ENCODE measurements around the gene BABAM2. TPM values are rescaled to one million over a fixed set of nuclear protein-coding genes. Genes with fewer than 3 reads are reported as not detected.
A peak's percentile ranks its signal among the peaks of the same experiment; 100 is the strongest.
"Not testable (repeated sequence)": the region's sequence is repeated elsewhere in the genome, so short reads cannot be mapped to it uniquely, and the experiment has no call there.

The BABAM2 gene
- polyA plus RNA-seq, 3 donors from 2014 or later: 52.4 to 89.2 (median 74.1) TPM

DNA sequence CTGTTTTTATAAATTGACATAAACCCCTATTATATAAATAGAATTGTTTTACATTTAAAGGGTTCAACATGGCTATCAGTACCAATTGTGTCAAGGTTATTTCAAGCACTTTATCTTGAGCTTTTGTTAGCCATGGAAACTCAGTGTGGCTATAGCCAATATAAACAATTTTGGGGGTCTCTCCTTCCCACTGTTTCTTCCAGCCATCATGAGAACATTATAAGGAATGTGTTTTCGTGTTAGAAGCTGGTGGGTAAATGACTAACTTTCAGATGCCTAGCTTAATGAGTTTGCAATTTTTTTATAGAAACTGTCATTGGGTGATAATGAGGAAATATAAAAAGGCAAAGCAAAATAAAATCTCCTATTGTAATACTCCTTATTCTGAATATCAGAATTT lies 348.7 kb downstream of the BABAM2 start:
- no peak overlapping the region for H3K27ac Mint-ChIP-seq
- H3K9me3 Mint-ChIP-seq: no peaks in the 10 kb centered on the region
- peaks cover 15 to 27% (median 16%) of the 10 kb centered on the region in 3 donors for H3K36me3 Mint-ChIP-seq
- no peak for DNase-seq
- peaks cover 0 to 3% (median 0%) of the 10 kb centered on the region in 3 donors for H3K27me3 Mint-ChIP-seq (ENCODE audit: low read depth in 3 of 3)
- no peak overlapping the region for H3K4me3 Mint-ChIP-seq
- no peaks in the 10 kb centered on the region for H3K4me1 Mint-ChIP-seq

GRCh38 chr2:28240937-28241336 lies 350.4 kb downstream of the BABAM2 start:
- H3K9me3 Mint-ChIP-seq: no peaks in the 10 kb centered on the region
- no peak for DNase-seq
- no peaks in the 10 kb centered on the region for H3K4me1 Mint-ChIP-seq
- H3K27me3 Mint-ChIP-seq (ENCODE audit: low read depth in 3 of 3): peaks cover 0 to 3% (median 0%) of the 10 kb centered on the region in 3 donors
- no peak overlapping the region for H3K4me3 Mint-ChIP-seq
- no peak overlapping the region for H3K27ac Mint-ChIP-seq
- H3K36me3 Mint-ChIP-seq: peaks cover 15 to 40% (median 24%) of the 10 kb centered on the region in 3 donors

GRCh38 chr2:28247290-28247689 lies 356.8 kb downstream of the BABAM2 start:
- no peaks in the 10 kb centered on the region for H3K9me3 Mint-ChIP-seq
- peak overlapping the region in 3 of 6 donors; percentile 36 to 52 (median 36) for H3K27ac Mint-ChIP-seq
- peaks cover 4 to 15% (median 8%) of the 10 kb centered on the region in 3 donors for H3K36me3 Mint-ChIP-seq
- peaks cover 0 to 2% (median 0%) of the 10 kb centered on the region in 3 donors for H3K27me3 Mint-ChIP-seq (ENCODE audit: low read depth in 3 of 3)
- DNase-seq: no peak
- peaks cover 20 to 25% of the 10 kb centered on the region in 2 donors for H3K4me1 Mint-ChIP-seq
- no peak overlapping the region for H3K4me3 Mint-ChIP-seq

DNA sequence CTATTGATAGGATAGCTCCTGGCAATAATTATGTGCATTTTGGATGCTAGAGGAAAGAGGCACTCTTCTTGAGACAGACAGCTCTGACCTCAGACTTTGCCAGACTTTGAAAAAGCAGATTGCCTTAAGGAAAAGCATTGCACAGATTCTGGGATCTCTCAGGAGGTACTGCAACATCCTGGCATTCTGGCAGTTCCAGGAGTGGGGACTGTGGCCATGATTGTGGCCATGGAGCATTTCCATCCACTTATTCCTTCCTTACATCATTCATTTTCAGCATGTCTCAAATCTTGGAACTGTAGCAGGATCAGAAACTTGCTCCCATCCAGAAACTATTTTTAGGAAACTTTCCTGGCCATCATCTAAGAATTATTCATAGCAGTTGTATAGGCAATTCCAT lies 357.2 kb downstream of the BABAM2 start:
- Mint-ChIP-seq H3K9me3 (no peaks in the 10 kb centered on the region), H3K4me1 (peaks cover 25 to 30% of the 10 kb centered on the region in 2 donors), H3K27me3 (ENCODE audit: low read depth in 3 of 3) (peaks cover 0 to 2% (median 0%) of the 10 kb centered on the region in 3 donors), H3K4me3 (no peak overlapping the region), H3K27ac (peak overlapping the region in 1 of 6 donors; percentile 7), H3K36me3 (peaks cover 4 to 14% (median 8%) of the 10 kb centered on the region in 3 donors)
- no peak for DNase-seq

DNA sequence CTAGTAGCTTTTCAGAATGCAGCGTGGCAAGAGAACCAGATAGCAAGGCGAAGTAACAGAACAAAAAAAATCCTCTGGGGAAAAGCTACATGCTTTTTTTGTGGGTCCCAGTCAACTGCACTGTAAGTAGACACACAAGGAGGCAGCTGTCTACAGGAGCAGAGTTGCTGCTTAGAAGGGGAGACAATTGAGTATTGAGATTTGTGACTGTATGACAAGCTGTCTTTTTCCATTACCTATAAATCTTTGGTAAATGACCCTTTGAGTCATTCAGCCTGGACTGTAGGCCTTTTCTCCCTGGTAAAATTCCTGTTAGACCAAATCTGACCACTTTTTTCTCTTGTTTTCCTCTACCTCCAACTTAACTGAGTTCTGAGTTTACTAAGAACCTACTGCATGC lies 358.0 kb downstream of the BABAM2 start:
- no peak overlapping the region for H3K4me3 Mint-ChIP-seq
- H3K36me3 Mint-ChIP-seq: peaks cover 4 to 14% (median 8%) of the 10 kb centered on the region in 3 donors
- DNase-seq: no peak
- H3K4me1 Mint-ChIP-seq: peaks cover 30 to 32% of the 10 kb centered on the region in 2 donors
- no peaks in the 10 kb centered on the region for H3K9me3 Mint-ChIP-seq
- peak overlapping the region in 1 of 6 donors; percentile 23 for H3K27ac Mint-ChIP-seq
- H3K27me3 Mint-ChIP-seq (ENCODE audit: low read depth in 3 of 3): peaks cover 0 to 2% (median 0%) of the 10 kb centered on the region in 3 donors

- Mint-ChIP-seq H3K27ac (peak overlapping the region in 3 of 6 donors; percentile 7 to 62 (median 9)), H3K9me3 (no peaks in the 10 kb centered on the region), H3K36me3 (peaks cover 4 to 9% (median 8%) of the 10 kb centered on the region in 3 donors), H3K4me3 (no peak overlapping the region), H3K27me3 (ENCODE audit: low read depth in 3 of 3) (peaks cover 0 to 2% (median 0%) of the 10 kb centered on the region in 3 donors), H3K4me1 (peaks cover 30 to 32% of the 10 kb centered on the region in 2 donors)
- no peak for DNase-seq
Measured at GRCh38 chr2:28250006-28250405, 359.5 kb downstream of the BABAM2 start.

DNA sequence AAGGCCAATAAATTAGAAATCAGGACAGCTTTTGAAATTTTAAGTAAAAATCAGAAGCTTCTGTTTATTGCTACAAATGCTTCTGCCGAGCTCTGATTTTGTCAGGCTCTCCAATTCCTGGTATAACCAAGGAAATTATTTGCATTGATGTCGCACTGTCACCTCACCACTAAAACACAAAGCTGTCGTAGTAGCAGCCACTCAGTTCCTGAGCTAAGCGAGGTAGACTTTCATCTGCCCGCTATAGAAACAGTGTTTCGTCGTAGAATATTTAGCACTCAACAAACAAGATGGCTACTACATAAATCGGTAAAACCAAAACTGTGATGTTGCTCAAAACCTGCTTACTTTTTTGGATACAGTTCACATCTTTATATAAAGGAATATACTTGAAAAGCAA lies 360.8 kb downstream of the BABAM2 start:
- Mint-ChIP-seq H3K36me3 (peaks cover 0 to under 1% (median 0%) of the 10 kb centered on the region in 3 donors), H3K4me3 (peak overlapping the region in 4 of 5 donors; percentile 53 to 88 (median 61)), H3K27ac (peak overlapping the region; percentile 60 to 95 (median 82)), H3K4me1 (peaks cover 29 to 32% of the 10 kb centered on the region in 2 donors), H3K9me3 (no peaks in the 10 kb centered on the region), H3K27me3 (ENCODE audit: low read depth in 3 of 3) (peaks cover 0 to 2% (median 0%) of the 10 kb centered on the region in 3 donors)
- peak in 1 of 3 donors; percentile 18 for DNase-seq

DNA sequence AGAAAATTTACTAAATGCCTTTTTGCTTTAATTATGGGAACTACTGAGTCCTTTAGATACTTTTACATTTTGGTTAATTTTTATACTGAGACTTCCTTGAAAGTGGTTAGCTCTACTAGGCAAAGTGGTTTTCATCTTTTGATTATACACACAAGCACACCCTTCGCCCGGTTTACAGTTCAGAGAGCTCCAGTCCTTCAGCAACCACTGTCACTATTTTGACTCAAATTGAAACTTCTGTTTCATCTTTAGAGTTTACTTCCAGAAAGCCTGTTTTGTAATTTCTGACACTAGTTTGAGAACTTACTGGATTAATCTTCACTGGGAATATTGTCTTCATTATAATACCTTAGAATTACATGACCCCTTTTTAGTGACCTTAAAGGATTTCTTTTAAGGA lies 361.8 kb downstream of the BABAM2 start:
- Mint-ChIP-seq H3K4me1 (peaks cover 23 to 24% of the 10 kb centered on the region in 2 donors), H3K9me3 (no peaks in the 10 kb centered on the region), H3K36me3 (peaks cover 4 to 5% (median 5%) of the 10 kb centered on the region in 3 donors), H3K27ac (peak overlapping the region; percentile 11 to 73 (median 59)), H3K4me3 (peak overlapping the region in 4 of 5 donors; percentile 3 to 69 (median 49)), H3K27me3 (ENCODE audit: low read depth in 3 of 3) (peaks cover 0 to 2% (median 0%) of the 10 kb centered on the region in 3 donors)
- DNase-seq: no peak

DNA sequence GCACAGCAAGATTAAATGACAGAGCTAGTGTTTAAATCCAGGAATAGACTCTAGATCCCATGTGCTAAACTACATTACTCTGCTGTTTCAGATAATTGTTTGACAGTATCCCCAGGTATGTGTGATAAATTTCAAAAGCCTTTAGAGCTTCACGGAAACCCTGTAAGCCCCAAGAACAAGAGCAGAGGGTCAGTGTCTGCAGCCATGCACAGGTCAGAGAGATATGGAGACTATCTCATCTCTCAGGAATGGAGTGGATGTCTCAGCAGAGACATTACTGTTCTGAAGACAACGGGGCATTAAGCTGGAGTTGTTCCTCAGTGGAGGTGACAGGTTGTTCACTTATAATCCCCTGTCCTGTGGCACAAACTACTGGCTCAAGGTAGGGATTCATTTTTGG lies 363.0 kb downstream of the BABAM2 start:
- Mint-ChIP-seq H3K36me3 (peaks cover 5 to 6% (median 5%) of the 10 kb centered on the region in 3 donors), H3K27ac (peak overlapping the region in 2 of 6 donors; percentile 2 to 3), H3K9me3 (no peaks in the 10 kb centered on the region), H3K27me3 (ENCODE audit: low read depth in 3 of 3) (no peaks in the 10 kb centered on the region), H3K4me3 (peak overlapping the region in 1 of 5 donors; percentile 5), H3K4me1 (peaks cover 22% of the 10 kb centered on the region in 2 donors)
- no peak for DNase-seq

GRCh38 chr2:28255231-28255630 lies 364.7 kb downstream of the BABAM2 start:
- not testable (repeated sequence) for H3K4me3 Mint-ChIP-seq; H3K36me3 Mint-ChIP-seq; H3K27ac Mint-ChIP-seq; DNase-seq; H3K9me3 Mint-ChIP-seq; H3K27me3 Mint-ChIP-seq (ENCODE audit: low read depth in 3 of 3)
- peaks cover 22% of the 10 kb centered on the region in 2 donors for H3K4me1 Mint-ChIP-seq

DNA sequence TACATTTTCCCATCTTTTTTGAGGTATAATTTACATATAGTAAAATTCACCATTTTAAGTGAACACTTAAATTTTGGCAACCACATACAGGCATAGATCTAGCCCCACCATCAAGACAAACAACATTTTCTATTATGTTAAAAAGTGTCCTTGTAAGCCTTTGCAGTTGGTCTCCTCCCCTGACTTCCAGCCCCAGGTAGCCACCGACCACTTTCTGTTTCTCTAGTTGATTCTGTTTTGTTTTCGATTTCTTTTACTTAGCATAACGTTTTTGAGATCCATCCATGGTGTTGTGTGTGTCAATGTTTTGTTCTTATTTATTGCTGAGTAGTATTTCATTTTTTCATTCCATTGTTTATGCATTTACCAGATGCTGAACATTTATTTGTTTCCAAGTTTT lies 366.7 kb downstream of the BABAM2 start:
- Mint-ChIP-seq H3K27me3 (ENCODE audit: low read depth in 3 of 3) (peaks cover 0 to 3% (median 0%) of the 10 kb centered on the region in 3 donors), H3K9me3 (no peaks in the 10 kb centered on the region), H3K4me3 (no peak overlapping the region), H3K36me3 (peaks cover 9 to 10% (median 10%) of the 10 kb centered on the region in 3 donors), H3K4me1 (peaks cover 8 to 11% of the 10 kb centered on the region in 2 donors), H3K27ac (no peak overlapping the region)
- no peak for DNase-seq

DNA sequence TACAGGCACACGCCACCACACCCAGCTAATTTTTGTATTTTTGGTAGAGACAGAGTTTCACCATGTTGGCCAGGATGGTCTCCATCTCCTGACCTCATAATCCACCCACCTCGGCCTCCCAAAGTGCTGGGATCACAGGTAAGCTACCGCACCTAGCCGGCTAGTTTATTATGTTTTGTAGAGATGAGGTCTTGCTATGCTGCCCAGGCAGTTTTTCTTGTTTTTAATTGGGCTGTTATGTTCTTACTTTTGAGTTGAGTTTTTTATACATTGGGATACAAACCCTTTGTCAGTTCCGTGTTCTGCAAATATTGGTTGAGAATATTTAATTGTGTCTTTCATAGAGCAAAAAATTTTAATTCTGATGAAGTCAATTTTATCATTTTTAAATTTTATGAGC lies 368.7 kb downstream of the BABAM2 start:
- not testable (repeated sequence) for H3K27ac Mint-ChIP-seq; H3K4me3 Mint-ChIP-seq; DNase-seq; H3K4me1 Mint-ChIP-seq; H3K9me3 Mint-ChIP-seq; H3K27me3 Mint-ChIP-seq (ENCODE audit: low read depth in 3 of 3)
- peaks cover 10 to 20% (median 12%) of the 10 kb centered on the region in 3 donors for H3K36me3 Mint-ChIP-seq

DNA sequence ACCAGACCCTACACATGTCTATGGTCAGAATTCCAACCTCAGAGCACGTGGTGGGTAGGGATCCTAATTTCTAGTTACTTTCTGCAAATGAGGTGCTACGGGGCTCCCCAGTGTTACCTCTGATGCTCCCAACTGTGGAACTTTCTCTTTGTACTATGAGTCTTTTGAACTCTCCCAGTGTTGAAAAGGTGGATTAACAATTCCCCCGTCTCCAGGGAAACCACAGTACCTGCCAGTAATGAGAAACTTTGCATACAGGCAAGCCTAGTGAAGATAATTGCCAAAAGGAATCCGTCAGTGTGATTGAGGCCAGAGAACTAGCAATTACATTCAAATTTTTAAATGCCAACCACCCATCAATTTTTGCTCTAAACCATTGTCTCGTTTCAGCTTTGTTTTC lies 373.2 kb downstream of the BABAM2 start:
- Mint-ChIP-seq H3K27ac (no peak overlapping the region), H3K4me3 (no peak overlapping the region)

GRCh38 chr2:28267282-28267681 lies 376.8 kb downstream of the BABAM2 start:
- Mint-ChIP-seq H3K27ac (peak overlapping the region in 4 of 6 donors; percentile 64 to 91 (median 76)), H3K4me1 (peaks cover 41 to 54% of the 10 kb centered on the region in 2 donors), H3K4me3 (peak overlapping the region; percentile 48 to 59 (median 58)), H3K36me3 (peaks cover 4 to 20% (median 12%) of the 10 kb centered on the region in 3 donors), H3K9me3 (no peaks in the 10 kb centered on the region), H3K27me3 (ENCODE audit: low read depth in 3 of 3) (peaks cover 3 to 8% (median 5%) of the 10 kb centered on the region in 3 donors)
- DNase-seq: peak; percentile 62 to 65 (median 63)

More for the DNA sequence above, 373.2 kb downstream of the BABAM2 start:
- DNase-seq: no peak
- Mint-ChIP-seq H3K4me1 (peaks cover 22 to 27% of the 10 kb centered on the region in 2 donors), H3K9me3 (no peaks in the 10 kb centered on the region), H3K36me3 (peaks cover 9 to 22% (median 10%) of the 10 kb centered on the region in 3 donors), H3K27me3 (ENCODE audit: low read depth in 3 of 3) (peaks cover 3 to 8% (median 5%) of the 10 kb centered on the region in 3 donors)
